Suprapubic skin (tissue), 4 donors: ENCODE data around the gene NDST3. TPM values are rescaled to one million over a fixed set of nuclear protein-coding genes. Genes with fewer than 3 reads are reported as not detected.

Experiments
- DNase-seq, 2 donors: peaks; one replicate each; pipeline ENCODE4 v3.0.0-alpha.2; 2019; ENCODE audit warnings: low spot score in 2 of 2
- H3K27ac ChIP-seq: fragments of 200-600 bp; sonication (generic); one replicate; pipeline ENCODE4 v1.5.1; 2019
- H3K27me3 ChIP-seq: fragments of 200-600 bp; sonication (generic); one replicate; pipeline ENCODE4 v1.5.1; 2019
- H3K36me3 ChIP-seq: fragments of 200-600 bp; sonication (generic); one replicate; pipeline ENCODE4 v1.5.1; 2019
- H3K4me1 ChIP-seq: fragments of 200-600 bp; sonication (generic); one replicate; pipeline ENCODE4 v1.5.1; 2019
- H3K4me3 ChIP-seq: fragments of 200-600 bp; sonication (generic); one replicate; pipeline ENCODE4 v1.5.1; 2019; ENCODE audit warnings: mild to moderate bottlenecking
- H3K9me3 ChIP-seq: fragments of 200-600 bp; sonication (generic); one replicate; pipeline ENCODE4 v1.5.1; 2019
- EP300 ChIP-seq: sonication (generic); formaldehyde crosslinking; IDR thresholded peaks from one replicate; pipeline ENCODE4 v1.6.1; 2017; ENCODE audit warnings: antibody characterized with exemption
- POLR2A ChIP-seq, 2 donors: fragments of 450-650 bp; IDR thresholded peaks; one replicate each; pipeline ENCODE4 v1.6.1; 2017; ENCODE audit warnings: antibody characterized with exemption in 2 of 2, mild to moderate bottlenecking in 2 of 2, moderate library complexity in 2 of 2
- POLR2AphosphoS5 ChIP-seq, 3 donors: sonication (generic); formaldehyde crosslinking; IDR thresholded peaks; one replicate each; pipeline ENCODE4 v1.6.1; 2017; ENCODE audit warnings: antibody characterized with exemption in 3 of 3
- WGBS: methylation state at CpG from one replicate; pipeline ENCODE4 v1.1.5; 2018; 5-methylcytosine and 5-hydroxymethylcytosine counted together
- total RNA-seq, 4 donors: library from RNA; depleted of rRNA; stranded (reverse); fragments of >200 nt; gene quantifications; one replicate each; pipeline ENCODE4 v1.1.0, GENCODE V29; 2016
- TF ChIP-seq, protein P1 (sequence below), 2 donors: fragments of 200-600 bp in 1 of 2; fragments of 450-650 bp in 1 of 2; sonication (generic) in 1 of 2; IDR thresholded peaks; one replicate each; pipeline ENCODE4 v1.5.1; 2016 to 2019; ENCODE audit warnings: antibody characterized with exemption in 2 of 2, mild to moderate bottlenecking in 1 of 2, moderate library complexity in 1 of 2

The NDST3 gene
- total RNA-seq, 4 donors from 2014 or later: not detected

DNA sequence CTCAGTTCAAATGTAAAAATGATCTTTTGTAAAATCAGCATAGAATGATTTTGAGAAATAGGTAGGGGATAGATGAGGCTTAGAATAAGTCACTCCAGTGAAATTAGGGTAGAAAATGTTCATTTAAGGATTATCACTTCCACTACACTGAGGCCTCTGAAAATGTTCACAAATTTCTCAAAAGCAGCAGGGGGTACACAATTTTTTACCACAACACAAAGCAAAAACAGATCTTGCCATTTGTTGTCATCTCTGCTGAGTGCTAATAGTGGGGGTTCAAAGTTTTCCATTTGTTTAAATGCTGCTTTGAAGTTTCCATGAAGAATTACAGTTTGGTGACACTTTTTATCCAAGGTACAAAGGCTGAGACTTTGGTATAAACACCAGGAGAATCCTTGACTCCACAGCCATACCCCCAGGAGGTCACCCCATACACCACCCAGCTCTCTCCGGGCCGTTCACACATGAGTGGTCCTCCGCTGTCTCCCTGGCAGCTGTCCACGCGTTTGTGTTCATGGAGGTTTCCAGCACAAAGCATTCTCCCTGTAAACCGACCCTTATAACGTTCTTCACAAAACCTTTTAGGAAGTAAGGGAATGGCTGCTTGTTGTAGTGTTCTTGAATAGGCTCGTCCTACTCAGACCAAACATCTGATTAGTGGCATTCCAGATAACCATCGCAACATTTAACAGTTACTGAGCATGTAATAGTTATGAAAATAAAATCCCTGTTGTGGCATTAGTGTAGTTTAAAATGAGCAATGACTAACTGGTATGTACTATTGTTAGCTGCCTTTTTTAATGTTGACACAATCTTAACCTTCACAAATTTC lies 247.5 kb downstream of the NDST3 start:
- TF ChIP-seq EP300 (no peak), POLR2A (IDR thresholded peaks at IDR 0.05) (no peak), POLR2AphosphoS5 (IDR thresholded peaks at IDR 0.05) (no peak)
- TF ChIP-seq, protein P1, sequence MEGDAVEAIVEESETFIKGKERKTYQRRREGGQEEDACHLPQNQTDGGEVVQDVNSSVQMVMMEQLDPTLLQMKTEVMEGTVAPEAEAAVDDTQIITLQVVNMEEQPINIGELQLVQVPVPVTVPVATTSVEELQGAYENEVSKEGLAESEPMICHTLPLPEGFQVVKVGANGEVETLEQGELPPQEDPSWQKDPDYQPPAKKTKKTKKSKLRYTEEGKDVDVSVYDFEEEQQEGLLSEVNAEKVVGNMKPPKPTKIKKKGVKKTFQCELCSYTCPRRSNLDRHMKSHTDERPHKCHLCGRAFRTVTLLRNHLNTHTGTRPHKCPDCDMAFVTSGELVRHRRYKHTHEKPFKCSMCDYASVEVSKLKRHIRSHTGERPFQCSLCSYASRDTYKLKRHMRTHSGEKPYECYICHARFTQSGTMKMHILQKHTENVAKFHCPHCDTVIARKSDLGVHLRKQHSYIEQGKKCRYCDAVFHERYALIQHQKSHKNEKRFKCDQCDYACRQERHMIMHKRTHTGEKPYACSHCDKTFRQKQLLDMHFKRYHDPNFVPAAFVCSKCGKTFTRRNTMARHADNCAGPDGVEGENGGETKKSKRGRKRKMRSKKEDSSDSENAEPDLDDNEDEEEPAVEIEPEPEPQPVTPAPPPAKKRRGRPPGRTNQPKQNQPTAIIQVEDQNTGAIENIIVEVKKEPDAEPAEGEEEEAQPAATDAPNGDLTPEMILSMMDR (IDR thresholded peaks at IDR 0.05): no peak
- no peak overlapping the region for H3K27ac ChIP-seq
- 50% methylated on average over 9 of the region's 9 CpGs for WGBS
- H3K4me1 ChIP-seq: peaks cover 35% of the 10 kb centered on the region
- DNase-seq: no peak
- H3K4me3 ChIP-seq: no peak overlapping the region
- peaks cover 3% of the 10 kb centered on the region for H3K36me3 ChIP-seq
- no peaks in the 10 kb centered on the region for H3K9me3 ChIP-seq
- H3K27me3 ChIP-seq: no peaks in the 10 kb centered on the region

DNA sequence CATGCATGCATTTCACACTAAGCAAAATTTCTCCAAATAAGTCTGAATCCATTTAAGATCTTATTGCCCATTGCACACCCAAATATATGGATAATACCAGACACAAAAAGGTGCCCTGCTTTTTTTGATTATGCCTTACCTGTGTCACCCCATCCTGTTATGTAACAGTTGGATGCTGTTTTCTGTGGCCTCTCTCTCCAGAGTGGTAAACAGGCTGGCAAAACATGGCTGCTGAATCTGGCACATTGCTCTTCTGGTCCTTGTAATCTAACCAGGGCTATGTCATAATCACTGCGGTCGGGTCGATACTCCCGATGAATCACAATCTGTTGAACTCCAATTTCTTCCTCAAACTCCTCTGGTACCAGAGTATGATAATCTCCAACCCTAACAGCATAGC lies 248.4 kb downstream of the NDST3 start:
- TF ChIP-seq, protein P1 (IDR thresholded peaks at IDR 0.05): no peak
- TF ChIP-seq POLR2A (IDR thresholded peaks at IDR 0.05): no peak
- TF ChIP-seq EP300: no peak
- TF ChIP-seq POLR2AphosphoS5 (IDR thresholded peaks at IDR 0.05): no peak
- H3K4me3 ChIP-seq: no peak overlapping the region
- no peaks in the 10 kb centered on the region for H3K27me3 ChIP-seq
- WGBS: 27% methylated on average over 4 of the region's 4 CpGs
- no peaks in the 10 kb centered on the region for H3K9me3 ChIP-seq
- peaks cover 3% of the 10 kb centered on the region for H3K36me3 ChIP-seq
- no peak overlapping the region for H3K27ac ChIP-seq
- no peak for DNase-seq
- peaks cover 39% of the 10 kb centered on the region for H3K4me1 ChIP-seq

DNA sequence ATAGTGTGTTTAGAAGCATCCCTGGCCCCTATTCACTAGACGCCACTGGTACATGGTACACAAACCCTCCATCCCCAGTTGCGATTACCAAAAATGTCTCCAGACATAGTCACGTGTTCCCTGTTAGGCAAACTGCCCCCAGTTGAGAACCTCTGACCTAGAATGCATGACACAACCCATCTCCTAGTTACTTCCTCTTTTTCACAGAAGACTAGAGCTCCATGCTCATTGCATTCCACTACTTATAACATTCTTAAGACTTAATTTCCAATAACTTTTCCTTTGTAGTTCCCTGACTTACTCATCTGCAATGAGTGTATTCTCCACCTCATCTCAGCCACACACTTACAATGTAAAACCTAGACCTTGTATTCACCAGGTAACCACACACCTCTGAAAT lies 249.9 kb downstream of the NDST3 start:
- 74% methylated on average over 3 of the region's 3 CpGs for WGBS
- Histone ChIP-seq H3K27me3 (no peaks in the 10 kb centered on the region), H3K27ac (no peak overlapping the region), H3K4me1 (peaks cover 41% of the 10 kb centered on the region), H3K36me3 (peaks cover 3% of the 10 kb centered on the region), H3K4me3 (no peak overlapping the region), H3K9me3 (no peaks in the 10 kb centered on the region)
- TF ChIP-seq EP300: no peak
- no peak for TF ChIP-seq POLR2A (IDR thresholded peaks at IDR 0.05)
- TF ChIP-seq POLR2AphosphoS5 (IDR thresholded peaks at IDR 0.05): no peak
- TF ChIP-seq, protein P1 (IDR thresholded peaks at IDR 0.05): no peak
- DNase-seq: no peak

DNA sequence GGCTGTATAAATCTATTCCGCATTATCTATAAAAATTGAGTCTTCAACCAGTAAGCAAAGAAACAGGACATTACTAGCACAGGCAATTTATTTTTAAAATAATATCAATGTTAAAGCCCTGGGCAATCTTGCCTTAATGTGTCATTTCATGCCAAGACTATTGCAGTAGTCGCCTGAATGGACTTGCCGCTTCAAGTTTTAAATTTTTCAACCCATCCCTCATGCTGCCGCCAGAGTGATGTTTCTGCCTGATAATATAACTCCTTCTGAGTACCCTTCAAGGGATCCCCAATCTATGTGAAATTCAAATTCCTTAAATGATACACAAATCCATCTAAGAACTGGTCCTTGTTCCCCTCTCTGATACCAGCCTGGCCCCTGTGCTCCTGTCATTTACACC lies 251.6 kb downstream of the NDST3 start:
- peak overlapping the region; percentile 20 for H3K27ac ChIP-seq
- no peak for DNase-seq
- H3K9me3 ChIP-seq: no peaks in the 10 kb centered on the region
- H3K4me1 ChIP-seq: peaks cover 25% of the 10 kb centered on the region
- peaks cover 3% of the 10 kb centered on the region for H3K36me3 ChIP-seq
- TF ChIP-seq, protein P1 (IDR thresholded peaks at IDR 0.05): no peak
- TF ChIP-seq EP300 (no peak), POLR2AphosphoS5 (IDR thresholded peaks at IDR 0.05) (no peak), POLR2A (IDR thresholded peaks at IDR 0.05) (no peak)
- no peaks in the 10 kb centered on the region for H3K27me3 ChIP-seq
- H3K4me3 ChIP-seq: no peak overlapping the region
- 58% methylated on average over 4 of the region's 4 CpGs for WGBS

DNA sequence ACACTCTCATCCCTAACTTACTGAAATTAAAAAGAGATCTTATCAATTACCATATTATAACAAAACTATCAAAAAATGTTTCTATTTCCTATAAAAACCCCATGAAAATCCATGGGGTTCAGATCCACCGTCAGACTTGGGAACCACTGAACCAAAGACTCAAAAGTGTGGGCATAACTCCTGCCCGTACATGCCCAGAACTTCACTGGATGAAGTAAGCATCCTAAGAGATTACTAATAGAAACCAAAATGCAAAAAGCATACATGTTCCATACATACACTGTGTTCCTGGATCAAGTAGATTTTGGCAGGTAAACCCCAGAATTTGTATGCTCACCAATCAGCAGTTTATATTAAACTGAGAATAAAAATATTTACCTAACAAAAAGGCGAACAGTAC lies 252.4 kb downstream of the NDST3 start:
- H3K4me3 ChIP-seq: no peak overlapping the region
- H3K9me3 ChIP-seq: no peaks in the 10 kb centered on the region
- WGBS: 52% methylated on average over 3 of the region's 3 CpGs
- H3K36me3 ChIP-seq: peaks cover 1% of the 10 kb centered on the region
- DNase-seq: no peak
- peaks cover 19% of the 10 kb centered on the region for H3K4me1 ChIP-seq
- peak overlapping the region; percentile 20 for H3K27ac ChIP-seq
- H3K27me3 ChIP-seq: no peaks in the 10 kb centered on the region
- TF ChIP-seq POLR2AphosphoS5 (IDR thresholded peaks at IDR 0.05) (no peak), POLR2A (IDR thresholded peaks at IDR 0.05) (no peak), EP300 (no peak)
- TF ChIP-seq, protein P1 (IDR thresholded peaks at IDR 0.05): no peak
